Stimulated activated CD8-positive, alpha-beta memory T cell treated with anti-CD3 and anti-CD28 coated beads, Interleukin-4, amount 100 ng/mL, for 1 hour (primary cell): Measurements from ENCODE around the gene BEST2.
"Not testable (repeated sequence)": the region's sequence is repeated elsewhere in the genome, so short reads cannot be mapped to it uniquely, and the experiment has no call there.

Experiments
- DNase-seq, 2 donors: peaks; one replicate each; pipeline ENCODE4 v3.0.0-alpha.2; 2020; ENCODE audit warnings: low read depth in 2 of 2, low spot score in 1 of 2

Gene BEST2

DNA sequence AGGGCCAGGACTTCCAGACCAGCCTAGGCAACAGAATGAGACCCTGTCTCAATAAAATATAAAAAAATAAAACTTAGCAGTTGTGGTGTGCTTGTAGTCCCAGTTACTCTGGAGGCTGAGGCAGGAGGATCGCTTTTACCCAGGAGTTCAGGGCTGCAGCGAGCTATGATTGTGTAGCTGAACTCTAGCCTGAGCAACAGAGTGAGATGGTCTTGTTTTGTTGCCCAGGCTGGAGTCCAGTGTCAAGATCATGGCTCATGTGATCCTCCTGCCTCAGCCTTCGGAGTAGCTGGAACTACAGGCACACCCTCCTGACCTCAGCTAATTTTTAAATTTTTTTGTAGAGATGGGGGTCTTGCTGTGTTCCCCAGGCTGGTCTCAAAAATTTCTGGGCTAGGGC, 35.4 kb downstream of the BEST2 start:
- no peak for DNase-seq

DNA sequence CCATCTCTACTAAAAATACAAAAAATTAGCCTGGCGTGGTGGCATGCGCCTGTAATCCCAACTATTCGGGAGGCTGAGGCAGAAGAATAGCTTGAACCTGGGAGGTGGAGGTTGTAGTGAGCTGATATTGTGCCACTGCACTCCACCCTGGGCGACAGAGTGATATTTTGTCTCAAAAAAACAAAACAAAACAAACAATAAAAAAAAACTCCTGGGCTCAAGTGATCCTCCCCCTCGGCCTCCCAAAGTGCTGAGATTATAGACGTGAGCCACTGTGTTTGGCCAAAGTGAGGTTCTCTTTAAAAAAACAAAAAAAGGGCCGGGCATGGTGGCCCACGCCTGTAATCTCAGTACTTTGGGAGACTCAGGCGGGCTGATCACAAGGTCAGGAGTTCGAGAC, 35.9 kb downstream of the BEST2 start:
- no peak for DNase-seq

DNA sequence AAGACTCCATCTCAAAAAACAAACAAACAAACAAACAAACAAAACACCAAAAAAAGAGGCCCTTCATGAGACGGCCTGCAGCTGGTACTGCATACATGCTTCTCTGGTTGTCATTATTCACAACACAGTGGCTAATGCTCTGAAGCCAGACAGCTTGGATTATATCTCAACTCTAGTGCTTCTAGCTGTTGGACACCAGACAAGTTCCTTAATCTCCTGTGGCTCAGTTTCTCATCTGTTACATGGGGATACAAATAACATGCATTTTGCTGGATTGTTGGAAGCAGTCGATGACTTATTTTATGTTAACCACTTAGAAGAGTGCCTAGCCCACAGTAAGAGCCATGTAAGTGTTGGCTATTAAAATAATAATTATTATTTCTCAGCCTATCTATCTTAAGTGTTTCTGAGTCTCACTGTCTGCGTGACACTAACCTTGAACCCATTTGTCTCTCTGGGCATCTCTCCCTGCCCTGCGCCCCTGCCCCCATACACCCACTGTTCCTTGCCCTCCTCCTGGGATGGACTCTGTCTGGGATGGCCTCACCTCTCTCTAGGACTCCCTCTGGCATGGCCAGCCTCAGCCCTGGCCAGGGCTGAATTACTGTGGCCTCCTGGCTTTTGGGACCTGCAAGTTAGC, 36.6 kb downstream of the BEST2 start:
- no peak for DNase-seq

DNA sequence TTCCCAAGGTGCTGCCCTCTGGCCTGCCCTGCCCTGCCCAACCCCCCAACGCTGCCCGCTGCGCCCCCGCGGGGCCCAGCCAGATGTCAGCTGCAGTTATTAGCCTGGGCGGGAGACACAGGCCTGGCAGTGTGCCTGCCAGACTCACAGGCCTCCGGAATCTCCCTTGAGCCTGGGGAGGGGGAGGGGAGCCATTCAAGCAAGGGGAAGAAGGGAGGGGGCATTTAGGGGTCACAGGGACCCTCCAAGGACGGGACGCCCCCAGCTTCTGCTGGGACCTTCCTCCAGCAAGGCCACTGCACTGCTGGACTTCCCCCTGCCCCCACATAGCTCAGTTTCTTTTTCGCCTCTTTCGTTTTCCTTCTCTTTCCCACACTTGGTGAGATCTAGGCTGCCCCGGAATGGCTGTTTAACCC, 37.1 kb downstream of the BEST2 start:
- no peak for DNase-seq

DNA sequence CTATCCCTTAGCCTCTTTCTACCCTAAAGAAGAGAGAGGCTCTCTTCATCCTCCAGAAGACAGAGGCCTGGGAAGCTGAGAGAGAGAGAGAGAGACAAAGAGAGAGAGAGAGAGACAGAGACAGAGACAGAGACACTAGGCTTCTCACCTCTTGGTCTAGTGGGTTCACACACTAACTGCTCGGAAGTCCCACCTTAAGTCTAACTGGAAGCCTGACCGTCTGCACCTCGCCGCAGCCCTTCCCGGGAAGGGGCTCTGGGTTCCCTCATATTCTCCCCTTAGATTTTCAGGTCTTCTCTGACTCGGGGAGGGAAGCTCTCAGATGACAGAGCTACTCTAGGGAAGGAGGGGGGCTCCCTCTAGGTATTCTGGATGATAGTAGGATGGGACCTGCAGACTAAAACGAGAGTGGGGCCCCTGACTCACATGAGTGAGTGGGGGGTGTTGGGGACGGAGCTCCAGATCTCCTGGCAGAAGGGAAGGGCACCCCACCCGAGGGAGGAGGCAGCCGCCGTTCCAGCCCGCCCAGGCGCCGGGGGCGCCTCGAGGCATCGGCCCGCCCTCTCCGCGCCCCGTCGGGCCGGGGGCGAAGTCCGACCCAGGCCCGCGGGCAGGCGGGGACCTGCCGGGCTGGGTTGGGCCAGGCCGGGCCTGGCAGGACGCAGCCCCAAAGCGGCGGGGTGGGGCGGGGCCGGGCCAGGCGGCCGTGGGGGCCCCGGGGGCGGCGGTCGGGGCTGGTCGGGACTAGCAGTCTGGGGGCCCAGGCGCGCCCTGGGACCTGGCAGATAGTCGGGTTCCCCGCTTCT, 37.7 kb downstream of the BEST2 start:
- DNase-seq: no peak

DNA sequence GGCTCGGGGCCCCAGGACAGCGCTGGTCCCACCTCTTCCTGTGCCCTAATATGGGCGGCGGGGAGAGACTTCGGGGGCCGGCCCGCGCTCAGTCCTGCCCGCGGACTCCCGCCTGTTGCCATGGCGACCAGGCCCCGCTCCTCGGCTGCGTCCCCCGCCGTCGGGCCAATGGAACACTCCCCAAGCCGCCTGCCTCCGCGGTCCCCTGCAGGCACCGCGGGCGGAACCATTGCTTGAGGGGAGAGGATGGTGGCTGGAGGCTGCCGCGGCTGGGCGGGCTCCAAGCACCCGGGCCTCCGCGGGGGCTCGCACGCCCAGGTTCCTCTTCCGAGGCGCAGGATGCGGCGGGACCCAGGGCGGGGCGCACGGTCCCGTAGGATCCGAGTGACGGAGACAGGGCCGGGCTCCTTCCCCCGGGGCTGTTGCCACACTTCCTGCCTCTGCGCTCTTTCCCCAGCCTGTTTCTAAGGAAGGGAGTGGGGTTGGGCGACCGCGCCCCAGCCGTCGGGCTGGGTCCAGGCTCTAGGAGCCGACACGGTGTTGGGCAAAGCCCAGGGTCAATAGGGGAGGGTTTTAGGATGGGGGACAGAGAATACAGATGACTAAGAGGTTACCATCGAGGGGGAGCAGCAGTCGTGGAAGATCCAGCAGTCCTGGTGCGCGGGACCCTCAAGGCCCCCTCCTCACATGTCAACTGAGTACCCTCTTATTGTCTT, 38.5 kb downstream of the BEST2 start:
- peak; percentile 84 for DNase-seq

DNA sequence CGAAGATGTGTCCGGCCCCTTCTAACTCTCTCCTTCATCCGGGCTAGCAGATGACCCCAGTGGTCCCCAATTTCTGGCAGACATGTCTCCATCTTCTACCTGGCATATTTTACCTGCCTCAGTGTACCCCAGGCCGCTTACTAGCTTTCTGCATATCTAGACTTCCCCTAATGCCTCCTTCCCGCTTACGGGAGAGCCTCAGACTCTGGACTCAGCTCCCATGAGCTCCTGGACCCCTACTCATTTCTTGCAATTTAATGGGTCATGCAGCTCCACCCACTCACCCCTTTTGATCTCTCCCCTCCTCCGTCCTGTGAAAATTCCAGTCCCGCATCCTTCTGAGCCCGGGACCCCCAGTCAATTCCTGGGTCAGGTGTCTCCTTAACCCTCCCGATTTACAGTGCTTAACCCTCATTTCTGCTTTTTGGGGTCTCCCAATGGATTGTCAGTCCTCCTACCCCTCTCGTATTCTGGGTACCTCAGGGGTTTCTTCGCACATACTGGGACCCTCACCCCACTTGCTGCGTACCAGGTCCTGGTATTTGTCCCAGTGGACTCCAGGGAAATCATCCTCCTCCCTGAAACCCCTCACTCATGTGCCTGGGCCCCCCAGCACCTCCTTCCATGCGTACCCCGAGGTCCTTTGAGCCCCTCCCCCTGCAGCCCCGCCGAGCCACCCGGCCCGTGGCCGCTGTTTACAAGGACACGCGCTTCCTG, 39.2 kb downstream of the BEST2 start:
- no peak for DNase-seq

DNA sequence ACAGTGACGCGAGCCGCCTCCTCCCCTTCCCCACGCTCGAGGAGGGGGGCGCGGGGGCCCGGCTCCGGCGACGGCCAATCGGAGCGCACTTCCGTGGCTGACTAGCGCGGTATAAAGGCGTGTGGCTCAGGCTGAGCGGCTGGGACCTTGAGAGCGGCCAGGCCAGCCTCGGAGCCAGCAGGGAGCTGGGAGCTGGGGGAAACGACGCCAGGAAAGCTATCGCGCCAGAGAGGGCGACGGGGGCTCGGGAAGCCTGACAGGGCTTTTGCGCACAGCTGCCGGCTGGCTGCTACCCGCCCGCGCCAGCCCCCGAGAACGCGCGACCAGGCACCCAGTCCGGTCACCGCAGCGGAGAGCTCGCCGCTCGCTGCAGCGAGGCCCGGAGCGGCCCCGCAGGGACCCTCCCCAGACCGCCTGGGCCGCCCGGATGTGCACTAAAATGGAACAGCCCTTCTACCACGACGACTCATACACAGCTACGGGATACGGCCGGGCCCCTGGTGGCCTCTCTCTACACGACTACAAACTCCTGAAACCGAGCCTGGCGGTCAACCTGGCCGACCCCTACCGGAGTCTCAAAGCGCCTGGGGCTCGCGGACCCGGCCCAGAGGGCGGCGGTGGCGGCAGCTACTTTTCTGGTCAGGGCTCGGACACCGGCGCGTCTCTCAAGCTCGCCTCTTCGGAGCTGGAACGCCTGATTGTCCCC, 39.9 kb downstream of the BEST2 start, which contains the start of gene JUNB:
Gene JUNB, plus strand, starts transcription at position 142 of the 706 bp plus-strand sequence. Its CDS starts 286 bp downstream, at position 428.
- DNase-seq: peak; percentile 95 to 96

DNA sequence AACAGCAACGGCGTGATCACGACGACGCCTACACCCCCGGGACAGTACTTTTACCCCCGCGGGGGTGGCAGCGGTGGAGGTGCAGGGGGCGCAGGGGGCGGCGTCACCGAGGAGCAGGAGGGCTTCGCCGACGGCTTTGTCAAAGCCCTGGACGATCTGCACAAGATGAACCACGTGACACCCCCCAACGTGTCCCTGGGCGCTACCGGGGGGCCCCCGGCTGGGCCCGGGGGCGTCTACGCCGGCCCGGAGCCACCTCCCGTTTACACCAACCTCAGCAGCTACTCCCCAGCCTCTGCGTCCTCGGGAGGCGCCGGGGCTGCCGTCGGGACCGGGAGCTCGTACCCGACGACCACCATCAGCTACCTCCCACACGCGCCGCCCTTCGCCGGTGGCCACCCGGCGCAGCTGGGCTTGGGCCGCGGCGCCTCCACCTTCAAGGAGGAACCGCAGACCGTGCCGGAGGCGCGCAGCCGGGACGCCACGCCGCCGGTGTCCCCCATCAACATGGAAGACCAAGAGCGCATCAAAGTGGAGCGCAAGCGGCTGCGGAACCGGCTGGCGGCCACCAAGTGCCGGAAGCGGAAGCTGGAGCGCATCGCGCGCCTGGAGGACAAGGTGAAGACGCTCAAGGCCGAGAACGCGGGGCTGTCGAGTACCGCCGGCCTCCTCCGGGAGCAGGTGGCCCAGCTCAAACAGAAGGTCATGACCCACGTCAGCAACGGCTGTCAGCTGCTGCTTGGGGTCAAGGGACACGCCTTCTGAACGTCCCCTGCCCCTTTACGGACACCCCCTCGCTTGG, 40.7 kb downstream of the BEST2 start:
- peak in 1 of 2 donors; percentile 53 for DNase-seq

DNA sequence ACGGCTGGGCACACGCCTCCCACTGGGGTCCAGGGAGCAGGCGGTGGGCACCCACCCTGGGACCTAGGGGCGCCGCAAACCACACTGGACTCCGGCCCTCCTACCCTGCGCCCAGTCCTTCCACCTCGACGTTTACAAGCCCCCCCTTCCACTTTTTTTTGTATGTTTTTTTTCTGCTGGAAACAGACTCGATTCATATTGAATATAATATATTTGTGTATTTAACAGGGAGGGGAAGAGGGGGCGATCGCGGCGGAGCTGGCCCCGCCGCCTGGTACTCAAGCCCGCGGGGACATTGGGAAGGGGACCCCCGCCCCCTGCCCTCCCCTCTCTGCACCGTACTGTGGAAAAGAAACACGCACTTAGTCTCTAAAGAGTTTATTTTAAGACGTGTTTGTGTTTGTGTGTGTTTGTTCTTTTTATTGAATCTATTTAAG, 41.3 kb downstream of the BEST2 start:
- DNase-seq: no peak

DNA sequence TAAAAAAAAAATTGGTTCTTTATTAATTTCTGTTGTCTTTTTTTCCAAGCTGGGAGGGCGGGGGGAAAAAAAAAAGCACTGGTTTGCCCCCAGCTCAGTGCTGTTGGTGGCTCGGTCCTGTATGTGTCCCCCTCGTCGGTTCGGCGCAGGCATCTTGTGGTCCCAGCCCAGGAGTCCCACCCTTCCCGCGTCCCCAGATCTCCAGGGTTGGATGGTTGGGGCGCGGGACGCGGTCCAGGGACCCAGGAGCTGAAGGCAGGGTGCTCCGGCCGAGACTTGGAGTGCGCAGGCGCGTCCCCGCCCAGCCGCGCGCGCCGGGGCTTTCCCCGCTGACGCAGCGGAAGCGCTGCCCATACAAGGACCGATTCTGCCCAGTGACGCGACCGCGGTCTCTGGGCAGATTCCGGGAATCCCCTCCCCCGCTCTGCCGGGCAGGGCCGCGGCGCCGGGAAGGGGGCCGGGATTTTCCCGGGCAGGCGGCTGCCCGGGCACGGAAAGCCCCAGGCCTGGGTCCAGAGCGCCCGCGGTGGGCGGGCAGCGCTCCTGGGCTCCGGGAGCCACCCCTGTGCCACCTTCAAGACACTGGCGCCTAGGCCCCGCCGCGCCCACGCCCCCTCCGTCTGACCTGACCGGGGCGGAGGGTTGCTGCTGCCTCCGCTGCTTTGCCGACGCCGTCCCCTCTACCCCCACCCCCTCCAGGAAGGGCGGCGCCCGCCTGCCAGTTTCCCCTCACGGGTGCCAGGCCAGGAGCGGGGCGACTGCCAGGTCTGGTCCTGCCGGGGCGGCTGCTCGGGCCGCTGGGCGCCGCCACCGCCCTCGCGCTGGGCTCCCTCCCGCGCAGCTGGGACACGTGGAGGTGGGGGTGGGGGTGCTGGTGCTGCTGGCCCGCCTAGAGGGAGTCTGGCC, 42.0 kb downstream of the BEST2 start:
- DNase-seq: peak; percentile 87 to 88

DNA sequence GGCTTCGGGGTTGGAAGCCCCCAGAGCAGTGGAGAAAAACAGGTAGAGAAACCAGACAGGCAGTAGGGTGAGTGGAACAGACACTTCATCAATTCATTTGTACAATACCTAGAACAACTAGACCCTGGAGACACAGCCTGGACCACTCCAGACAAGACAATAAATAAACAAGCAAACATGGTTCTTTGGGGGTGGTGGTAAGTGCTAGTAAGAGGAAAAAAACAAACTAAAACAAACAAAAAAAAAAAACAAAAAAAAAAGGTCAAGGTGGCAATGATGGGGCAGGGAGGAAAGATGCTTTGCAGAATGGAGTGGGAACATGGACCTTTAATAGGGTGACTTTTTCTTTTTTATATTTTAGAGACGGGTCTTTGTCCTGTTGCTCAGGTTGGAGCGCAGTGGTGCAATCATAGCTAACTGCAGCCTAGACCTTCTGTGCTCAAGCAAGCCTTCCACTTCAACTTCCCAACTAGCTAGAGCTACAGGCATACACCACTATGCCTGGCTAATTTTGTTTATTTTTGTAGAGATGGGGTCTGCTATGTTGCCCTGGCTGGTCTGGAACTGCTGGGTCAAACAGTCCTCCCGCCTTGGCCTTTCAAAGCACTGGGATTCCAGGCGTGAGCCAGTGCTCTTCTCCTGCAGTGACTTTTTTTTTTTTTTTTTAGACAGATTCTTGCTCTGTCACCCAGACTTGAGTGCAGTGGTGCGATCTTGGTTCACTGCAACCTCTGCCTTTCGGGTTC, 42.8 kb downstream of the BEST2 start:
- no peak for DNase-seq

DNA sequence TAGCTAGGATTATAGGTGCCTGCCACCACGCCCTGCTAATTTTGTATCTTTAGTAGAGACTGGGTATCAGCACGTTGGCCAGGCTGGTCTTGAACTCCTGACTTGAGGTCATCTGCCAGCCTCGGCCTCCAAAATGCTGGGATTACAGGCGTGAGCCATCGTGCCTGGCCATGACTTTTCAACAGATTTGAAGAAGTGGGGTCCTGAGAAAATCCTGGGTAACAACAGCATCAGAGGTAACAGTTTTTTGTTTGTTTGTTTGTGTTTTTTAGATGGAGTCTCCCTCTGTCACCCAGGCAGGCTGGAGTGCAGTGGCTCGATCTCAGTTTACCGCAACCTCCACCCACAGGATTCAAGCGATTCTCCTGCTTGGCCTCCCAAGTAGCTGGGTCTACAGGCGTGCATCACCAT, 43.4 kb downstream of the BEST2 start:
- DNase-seq: no peak

DNA sequence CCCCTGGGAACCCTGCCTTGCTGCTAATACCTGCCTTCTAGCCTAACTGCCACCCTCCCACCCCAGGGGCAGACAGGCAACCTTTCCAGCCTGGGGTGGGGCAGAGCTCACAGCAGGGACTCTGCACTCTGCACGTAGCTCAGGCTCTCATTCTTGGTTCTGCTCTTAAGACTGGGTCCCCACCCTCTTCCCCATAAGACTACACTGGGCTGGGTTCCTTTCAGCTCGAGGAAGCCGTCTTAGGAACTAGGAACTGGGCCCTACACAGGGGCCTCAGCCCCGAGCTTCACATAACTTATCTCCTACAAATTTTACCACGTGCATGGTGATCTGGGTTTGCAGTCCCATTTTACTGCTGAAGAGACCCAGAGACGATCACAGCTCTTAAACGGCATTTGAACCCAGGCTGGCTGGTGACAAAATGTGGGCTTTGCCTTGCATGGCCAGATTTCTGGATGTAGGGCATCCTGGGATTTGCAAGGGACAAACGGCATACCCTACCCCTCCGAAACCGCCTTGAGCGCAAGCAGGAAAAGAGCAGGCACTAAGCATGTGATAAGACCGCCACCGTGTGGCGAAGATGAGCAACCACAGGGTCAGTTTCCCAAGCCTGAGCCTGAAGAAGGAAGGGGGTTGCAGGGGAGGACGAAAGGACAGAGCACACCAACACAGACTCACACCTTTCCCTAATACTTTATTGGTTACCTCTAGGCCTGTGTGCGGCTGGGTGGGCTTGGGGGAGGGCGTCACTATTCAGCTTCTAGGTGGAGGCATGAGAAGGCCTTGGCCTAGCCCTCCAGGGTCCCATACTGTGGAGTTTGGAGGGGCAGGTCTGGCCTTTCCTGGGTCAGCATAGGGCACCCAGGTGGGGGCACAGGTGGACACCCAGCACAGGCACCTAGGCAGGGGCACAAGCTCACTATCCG, 44.8 kb downstream of the BEST2 start:
- no peak for DNase-seq

DNA sequence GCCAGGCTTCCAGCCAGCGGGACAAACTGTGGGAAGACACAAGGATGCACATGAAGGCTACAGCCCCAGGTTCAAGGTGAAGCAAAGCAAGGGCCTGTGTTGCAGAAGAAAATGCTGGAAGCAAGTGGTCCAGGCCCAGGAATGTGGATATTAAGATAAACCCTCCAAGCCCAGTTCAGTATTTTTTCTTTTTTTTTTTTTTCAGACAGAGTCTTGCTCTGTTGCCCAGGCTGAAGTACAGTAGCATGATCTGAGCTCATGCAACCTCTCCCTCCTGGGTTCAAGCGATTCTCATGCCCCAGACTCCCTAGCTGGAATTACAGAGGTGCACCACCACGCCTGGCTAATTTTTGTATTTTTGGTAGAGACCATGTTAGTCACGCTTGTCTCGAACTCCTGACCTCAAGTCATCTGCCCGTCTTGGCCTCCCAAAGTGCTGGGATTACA, 45.6 kb downstream of the BEST2 start:
- no peak for DNase-seq

DNA sequence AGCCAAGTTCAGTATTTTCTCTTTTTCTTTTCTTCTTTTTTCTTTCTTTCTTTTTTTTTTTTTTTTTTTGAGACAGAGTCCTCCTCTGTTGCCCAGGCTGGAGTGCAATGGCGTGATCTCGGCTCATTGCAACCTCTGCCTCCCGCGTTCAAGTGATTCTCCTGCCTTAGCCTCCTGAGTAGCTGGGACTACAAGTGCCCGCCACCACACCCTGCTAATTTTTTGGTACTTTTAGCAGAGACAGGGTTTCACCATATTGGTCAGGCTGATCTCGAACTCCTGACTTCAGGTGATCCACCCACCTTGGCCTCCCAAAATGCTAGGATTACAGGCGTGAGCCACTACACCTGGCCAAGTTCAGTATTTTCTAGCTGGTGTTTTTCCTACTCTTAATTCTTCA, 46.0 kb downstream of the BEST2 start:
- not testable (repeated sequence) for DNase-seq
